DOHH2 (cell line): ENCODE measurements around the gene PRKCE.

ENCODE experiments used
- H3F3A ChIP-seq: fragments of 200-600 bp; sonication (generic), shearing (Covaris generic); 2 replicates; pipeline ENCODE4 v1.6.0; 2016; ENCODE audit warnings: antibody characterized with exemption, mild to moderate bottlenecking; ENCODE audit not compliant: control insufficient read depth, insufficient read depth
- H3K27ac ChIP-seq: fragments of 200-600 bp; sonication (generic); 2 replicates; pipeline ENCODE4 v1.5.1; 2014; ENCODE audit warnings: low read depth, mild to moderate bottlenecking, low read length, moderate library complexity
- H3K27me3 ChIP-seq: fragments of 200-600 bp; sonication (generic); 2 replicates; pipeline ENCODE4 v1.6.1; 2014; ENCODE audit warnings: mild to moderate bottlenecking, low read length, mixed read lengths; ENCODE audit not compliant: control insufficient read depth
- H3K36me3 ChIP-seq: fragments of 200-600 bp; sonication (generic); 2 replicates; pipeline ENCODE4 v1.6.1; 2014; ENCODE audit warnings: mild to moderate bottlenecking, low read length, moderate library complexity, mixed read lengths; ENCODE audit not compliant: control insufficient read depth
- H3K4me1 ChIP-seq: fragments of 200-600 bp; sonication (generic); 2 replicates; pipeline ENCODE4 v1.6.1; 2014; ENCODE audit warnings: mild to moderate bottlenecking, low read length, mixed read lengths; ENCODE audit not compliant: control insufficient read depth
- H3K4me2 ChIP-seq: fragments of 200-600 bp; sonication (generic); 2 replicates; pipeline ENCODE4 v1.6.0; 2014; ENCODE audit warnings: mild to moderate bottlenecking, low read length, moderate library complexity
- H3K4me3 ChIP-seq: fragments of 200-600 bp; sonication (generic); 2 replicates; pipeline ENCODE4 v1.5.1; 2014; ENCODE audit warnings: mild to moderate bottlenecking, low read length, mixed read lengths
- H3K79me2 ChIP-seq: fragments of 200-600 bp; sonication (generic); 2 replicates; pipeline ENCODE4 v1.6.1; 2014; ENCODE audit warnings: mild to moderate bottlenecking, low read length, mixed read lengths; ENCODE audit not compliant: control insufficient read depth
- H3K9me2 ChIP-seq: fragments of 200-600 bp; sonication (generic); replicated peaks from 2 replicates; pipeline ENCODE4 v1.6.1; 2014; ENCODE audit warnings: mild to moderate bottlenecking, low read length, mixed read lengths; ENCODE audit not compliant: control insufficient read depth
- H3K9me3 ChIP-seq: fragments of 200-600 bp; sonication (generic); 2 replicates; pipeline ENCODE4 v1.6.1; 2014; ENCODE audit warnings: antibody characterized with exemption, low read length, mixed read lengths; ENCODE audit not compliant: control insufficient read depth, insufficient read depth
- H4K20me1 ChIP-seq: fragments of 200-600 bp; sonication (generic); 2 replicates; pipeline ENCODE4 v1.6.0; 2014; ENCODE audit warnings: low read depth, mild to moderate bottlenecking, antibody characterized with exemption, low read length, moderate library complexity; ENCODE audit not compliant: control insufficient read depth, insufficient read depth
- CTCF ChIP-seq: fragments of 200-600 bp; sonication (generic); IDR thresholded peaks from one replicate; pipeline ENCODE4 v1.5.1; 2014; ENCODE audit warnings: antibody characterized with exemption, mild to moderate bottlenecking, low read depth, low read length; ENCODE audit not compliant: poor library complexity, severe bottlenecking
- EZH2phosphoT487 ChIP-seq: fragments of 200-600 bp; sonication (generic); IDR thresholded peaks from 2 replicates; pipeline ENCODE4 v1.6.1; 2017; ENCODE audit warnings: borderline replicate concordance, mild to moderate bottlenecking, antibody characterized with exemption, low read length, moderate library complexity, mixed read lengths

Gene PRKCE

GRCh38 chr2:45823723-45824206 is 172.3 kb downstream of the PRKCE start:
- H3K4me3 ChIP-seq = no peak overlapping the region
- no peaks in the 10 kb centered on the region for H3F3A ChIP-seq
- no peaks in the 10 kb centered on the region for H3K9me2 ChIP-seq
- TF ChIP-seq CTCF = no peak
- TF ChIP-seq EZH2phosphoT487 = no peak
- H3K4me1 ChIP-seq = no peaks in the 10 kb centered on the region
- H3K9me3 ChIP-seq = no peaks in the 10 kb centered on the region
- no peaks in the 10 kb centered on the region for H3K27me3 ChIP-seq
- no peak overlapping the region for H3K27ac ChIP-seq
- H3K4me2 ChIP-seq = no peak overlapping the region
- no peaks in the 10 kb centered on the region for H4K20me1 ChIP-seq
- no peaks in the 10 kb centered on the region for H3K79me2 ChIP-seq
- H3K36me3 ChIP-seq = no peaks in the 10 kb centered on the region

GRCh38 chr2:45825001-45825651 is 173.7 kb downstream of the PRKCE start:
- Histone ChIP-seq H3K9me3 (peaks cover 2% of the 10 kb centered on the region; the same call in 1 of the 2 replicates), H3K27me3 (no peaks in the 10 kb centered on the region), H3K27ac (no peak overlapping the region), H3K4me1 (no peaks in the 10 kb centered on the region), H3K4me2 (no peak overlapping the region), H3K9me2 (no peaks in the 10 kb centered on the region), H3K36me3 (no peaks in the 10 kb centered on the region), H3F3A (no peaks in the 10 kb centered on the region), H3K79me2 (no peaks in the 10 kb centered on the region), H4K20me1 (no peaks in the 10 kb centered on the region), H3K4me3 (no peak overlapping the region)
- TF ChIP-seq CTCF = no peak
- no peak for TF ChIP-seq EZH2phosphoT487

- Histone ChIP-seq H3K4me3 (no peak overlapping the region), H3K36me3 (no peaks in the 10 kb centered on the region), H3K27ac (no peak overlapping the region), H3K27me3 (no peaks in the 10 kb centered on the region), H3K9me2 (no peaks in the 10 kb centered on the region), H3K9me3 (peaks cover 12% of the 10 kb centered on the region), H3K4me2 (no peak overlapping the region), H3K79me2 (no peaks in the 10 kb centered on the region), H3K4me1 (no peaks in the 10 kb centered on the region), H4K20me1 (no peaks in the 10 kb centered on the region), H3F3A (no peaks in the 10 kb centered on the region)
- no peak for TF ChIP-seq CTCF
- TF ChIP-seq EZH2phosphoT487 = no peak
These were observed 175.0 kb downstream of the PRKCE start for GRCh38 chr2:45826460-45826859.
